ENCODE data around the gene FBXW10B.
"Not testable (repeated sequence)": the region's sequence is repeated elsewhere in the genome, so short reads cannot be mapped to it uniquely, and the experiment has no call there.

FBXW10B gene, protein sequence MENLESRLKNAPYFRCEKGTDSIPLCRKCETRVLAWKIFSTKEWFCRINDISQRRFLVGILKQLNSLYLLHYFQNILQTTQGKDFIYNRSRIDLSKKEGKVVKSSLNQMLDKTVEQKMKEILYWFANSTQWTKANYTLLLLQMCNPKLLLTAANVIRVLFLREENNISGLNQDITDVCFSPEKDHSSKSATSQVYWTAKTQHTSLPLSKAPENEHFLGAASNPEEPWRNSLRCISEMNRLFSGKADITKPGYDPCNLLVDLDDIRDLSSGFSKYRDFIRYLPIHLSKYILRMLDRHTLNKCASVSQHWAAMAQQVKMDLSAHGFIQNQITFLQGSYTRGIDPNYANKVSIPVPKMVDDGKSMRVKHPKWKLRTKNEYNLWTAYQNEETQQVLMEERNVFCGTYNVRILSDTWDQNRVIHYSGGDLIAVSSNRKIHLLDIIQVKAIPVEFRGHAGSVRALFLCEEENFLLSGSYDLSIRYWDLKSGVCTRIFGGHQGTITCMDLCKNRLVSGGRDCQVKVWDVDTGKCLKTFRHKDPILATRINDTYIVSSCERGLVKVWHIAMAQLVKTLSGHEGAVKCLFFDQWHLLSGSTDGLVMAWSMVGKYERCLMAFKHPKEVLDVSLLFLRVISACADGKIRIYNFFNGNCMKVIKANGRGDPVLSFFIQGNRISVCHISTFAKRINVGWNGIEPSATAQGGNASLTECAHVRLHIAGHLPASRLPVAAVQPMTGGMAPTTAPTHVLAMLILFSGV

DNA sequence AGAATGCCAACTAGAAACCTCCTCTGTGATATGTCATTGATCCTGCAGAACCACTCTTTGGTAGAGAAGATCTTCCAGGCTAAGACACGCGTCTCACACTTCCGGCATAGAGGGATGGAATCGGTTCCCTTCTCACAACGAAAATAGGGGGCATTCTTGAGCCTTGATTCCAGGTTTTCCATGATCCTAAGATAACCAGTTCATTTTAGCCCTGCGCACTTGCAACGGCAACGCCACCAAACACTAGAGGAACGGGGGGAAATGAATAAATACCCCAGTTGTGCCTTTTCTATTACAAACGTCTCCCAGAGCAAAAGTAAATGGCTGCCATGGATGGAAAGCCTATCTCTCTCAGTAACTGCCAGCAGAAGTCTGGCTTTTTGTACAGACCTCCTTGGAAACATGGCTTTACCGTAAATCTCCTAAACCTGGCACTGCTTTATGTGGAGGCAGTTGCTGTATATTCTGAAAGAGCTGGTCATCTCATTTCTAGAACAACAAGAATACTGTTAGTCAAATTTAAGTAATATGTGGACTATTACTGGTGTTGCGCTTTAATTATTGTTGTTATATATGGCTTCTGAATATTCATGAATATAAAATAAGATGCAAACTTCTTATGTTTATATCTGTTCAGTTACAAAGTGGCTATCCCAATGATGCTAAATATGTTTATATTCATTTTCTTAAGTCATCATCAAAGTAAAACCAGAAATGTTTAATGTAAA is at the start of gene FBXW10B:
FBXW10B (minus strand) TSS at position 374 of the 728 bp plus-strand sequence; CDS start at position 182, 192 bp downstream.
- peak; percentile 30 for DNase-seq

DNA sequence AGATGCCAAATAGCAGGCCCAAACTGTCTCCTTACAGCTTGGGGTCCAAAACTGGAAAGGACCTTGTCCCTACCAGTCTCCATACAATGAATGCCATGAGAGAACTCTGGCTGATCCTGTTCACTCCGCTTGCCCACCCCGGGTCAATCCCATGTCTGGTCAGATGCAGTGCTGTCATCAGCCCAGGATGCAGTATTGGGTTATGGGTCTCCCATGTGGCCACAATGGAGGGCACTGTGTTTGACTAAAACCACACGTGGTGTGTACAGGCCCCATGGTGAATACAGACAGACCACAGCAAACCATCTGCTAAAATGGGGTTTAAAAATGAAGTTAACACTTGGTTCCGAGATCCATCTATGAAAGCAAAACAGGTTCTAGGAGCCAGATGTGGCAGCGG is 44.2 kb upstream of the FBXW10B start:
- DNase-seq: no peak

GRCh38 chr17:15663176-15663575 is 43.7 kb upstream of the FBXW10B start:
- DNase-seq: no peak

DNA sequence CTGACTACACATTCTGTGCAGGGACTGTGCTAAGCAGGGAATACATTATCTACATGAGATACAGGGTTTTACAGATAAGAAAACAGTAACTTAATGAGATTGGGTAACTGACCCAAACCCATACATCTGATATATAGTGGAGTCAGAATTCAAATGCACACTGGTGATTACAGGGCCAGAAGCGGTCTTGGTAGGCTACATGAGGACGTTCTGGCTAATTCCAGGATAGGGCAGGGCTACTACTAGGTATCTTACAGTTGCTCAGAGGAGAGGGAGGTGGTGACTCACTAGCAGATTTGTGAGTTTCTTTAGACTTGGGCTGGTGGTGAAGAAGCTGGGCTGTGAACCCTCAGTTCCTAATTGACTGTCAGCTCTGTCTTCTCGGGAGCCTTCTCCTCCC is 43.2 kb upstream of the FBXW10B start:
- no peak for DNase-seq

DNA sequence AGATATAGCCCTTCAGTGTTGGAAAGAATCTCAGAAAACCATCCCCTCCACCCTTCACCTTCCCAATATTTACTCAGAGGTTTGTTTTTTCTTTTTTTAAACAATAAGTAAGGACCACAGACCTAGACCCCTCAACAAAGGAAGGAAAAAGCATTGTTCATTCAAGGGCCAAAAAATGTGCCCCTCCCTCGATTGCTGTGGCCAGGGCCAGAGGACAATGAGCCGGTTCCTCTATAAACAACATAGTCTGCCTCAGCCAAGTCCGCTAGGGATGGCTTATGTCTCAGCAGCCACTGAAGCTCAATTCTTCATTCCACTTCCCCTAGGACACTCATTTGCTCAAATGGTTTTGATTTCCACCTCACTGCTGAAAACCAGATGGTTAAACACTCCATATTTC is 40.6 kb upstream of the FBXW10B start:
- no peak for DNase-seq

DNA sequence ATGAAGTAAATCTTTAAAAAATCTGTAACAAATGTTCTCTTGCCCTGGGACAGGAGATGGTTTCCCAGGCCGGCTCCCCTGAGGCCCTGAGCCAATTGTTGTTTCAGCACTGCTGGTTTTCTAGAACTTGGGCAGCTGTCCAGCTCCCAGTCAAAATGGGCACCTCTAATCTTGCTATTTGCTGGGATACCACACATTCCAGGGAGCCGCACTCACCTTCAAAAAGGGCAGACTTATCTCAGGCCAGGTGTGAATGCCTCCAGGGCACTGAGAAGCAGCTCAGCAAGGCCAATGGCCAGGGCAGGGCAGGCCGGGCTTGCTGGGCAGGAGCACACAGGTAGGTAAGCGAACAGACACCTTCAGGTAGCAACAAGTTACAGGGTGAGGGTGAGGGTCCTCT is 40.2 kb upstream of the FBXW10B start:
- no peak for DNase-seq

GRCh38 chr17:15659236-15659635 is 39.7 kb upstream of the FBXW10B start:
- no peak for DNase-seq

DNA sequence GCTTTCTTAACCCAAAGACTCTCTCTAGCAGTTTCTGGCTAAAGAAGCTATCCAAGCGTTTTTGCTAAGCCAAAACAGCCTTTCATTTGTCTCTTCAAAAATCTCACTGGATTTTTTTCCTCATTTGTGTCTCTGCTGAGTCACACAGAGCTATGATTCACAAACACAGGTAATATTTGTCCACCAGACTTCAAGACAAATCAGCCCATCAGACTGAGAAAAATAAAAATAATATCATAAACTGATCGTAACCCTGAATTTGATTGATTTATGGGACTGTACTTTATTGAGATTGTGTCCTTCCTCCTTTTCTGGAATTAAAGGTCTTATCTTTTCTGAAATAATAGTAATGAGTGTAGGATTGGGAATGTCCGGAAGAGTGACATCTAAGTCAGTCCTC is 38.8 kb upstream of the FBXW10B start:
- no peak for DNase-seq

GRCh38 chr17:15657868-15658267 is 38.4 kb upstream of the FBXW10B start:
- no peak for DNase-seq

GRCh38 chr17:15654886-15655561 is 35.5 kb upstream of the FBXW10B start:
- no peak for DNase-seq

DNA sequence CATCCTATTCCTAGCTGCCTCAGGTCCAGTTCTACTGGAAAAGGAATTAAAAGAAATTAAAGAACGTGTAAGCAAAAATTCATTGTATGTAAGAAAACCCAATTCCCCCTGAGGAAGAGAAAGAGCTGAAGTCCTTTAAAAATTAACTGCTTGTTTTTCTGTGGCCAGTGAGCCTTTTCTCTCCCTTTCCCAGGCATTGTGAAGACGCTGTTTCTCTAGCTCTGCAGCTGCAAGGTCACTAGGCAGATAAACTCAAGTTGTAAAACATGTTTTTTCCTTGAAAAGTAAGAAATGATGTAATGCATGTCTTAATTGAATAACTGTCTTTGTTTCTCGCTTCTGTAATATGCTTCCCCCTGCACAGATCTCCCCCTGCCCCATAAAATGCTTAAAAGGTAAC is 34.9 kb upstream of the FBXW10B start:
- not testable (repeated sequence) for DNase-seq

- DNase-seq: no peak
These were observed 33.5 kb upstream of the FBXW10B start for GRCh38 chr17:15652960-15653359.

- peak; percentile 70 for DNase-seq
These were observed 32.1 kb upstream of the FBXW10B start for GRCh38 chr17:15651583-15652110.

DNA sequence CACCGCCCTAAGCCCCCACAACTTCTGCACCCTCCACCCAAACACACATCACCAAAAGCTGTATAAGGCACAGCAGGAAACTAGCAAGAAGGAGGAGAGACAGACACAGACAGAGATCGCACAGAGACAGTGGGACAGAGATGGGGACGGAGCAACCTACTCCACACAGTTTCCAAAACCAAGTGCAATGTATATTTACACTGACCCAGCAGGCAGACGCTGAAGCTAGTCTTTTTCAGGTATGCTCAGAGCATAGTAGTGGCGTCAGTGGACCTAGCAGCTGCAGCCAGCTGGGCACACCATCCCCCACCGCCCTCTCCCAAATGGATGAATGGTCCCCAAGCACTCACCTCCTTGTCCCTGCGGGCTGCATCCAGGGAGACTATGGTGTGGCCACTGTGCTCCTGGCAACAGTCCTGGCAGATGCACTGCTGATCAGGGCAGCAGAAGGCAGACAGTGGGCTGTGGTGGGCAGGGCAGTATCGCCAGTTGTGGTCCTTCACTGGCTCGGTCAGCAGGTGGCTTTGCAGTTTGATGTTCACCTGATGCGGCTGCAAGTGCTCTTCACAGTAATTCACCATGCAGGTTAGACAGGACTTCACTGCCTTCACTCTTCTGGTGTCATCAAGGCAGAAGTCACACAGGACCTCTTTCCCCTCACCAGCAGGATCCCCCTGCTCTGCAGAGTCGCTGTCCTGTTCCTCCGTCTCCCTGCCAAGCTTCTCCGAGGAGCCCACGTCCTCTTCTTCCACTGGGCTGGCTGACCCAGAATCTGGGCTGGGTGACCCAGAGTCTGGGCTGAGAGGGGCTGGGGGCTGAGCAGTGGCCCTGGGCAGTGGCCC is 31.5 kb upstream of the FBXW10B start:
- no peak for DNase-seq

DNA sequence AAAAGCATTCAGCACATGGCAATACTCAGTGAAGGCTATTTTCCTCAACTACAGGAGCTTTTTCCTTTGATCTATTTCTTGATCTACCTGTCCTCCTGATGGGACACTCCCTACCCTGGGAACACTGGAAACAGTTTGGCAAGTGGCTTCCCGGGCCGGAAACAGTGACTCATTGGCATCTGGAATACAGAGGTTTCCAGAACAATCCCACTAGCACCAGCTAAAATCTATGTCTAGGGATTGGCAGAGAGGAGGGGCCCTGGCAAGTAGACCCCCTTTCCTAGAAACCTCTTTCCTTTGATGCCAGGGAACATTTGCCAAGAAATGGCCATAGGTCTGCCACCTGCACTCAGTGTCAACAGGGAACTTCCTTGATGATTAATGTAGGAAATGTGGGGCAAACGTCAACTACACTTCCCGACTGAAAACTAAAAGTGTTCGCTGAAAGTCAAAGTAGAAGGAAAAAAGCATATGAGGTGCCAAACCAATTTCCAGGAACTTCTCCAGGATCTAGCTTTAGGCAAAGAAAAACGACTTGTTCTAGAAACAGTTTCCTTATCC is 30.4 kb upstream of the FBXW10B start:
- DNase-seq: no peak

DNA sequence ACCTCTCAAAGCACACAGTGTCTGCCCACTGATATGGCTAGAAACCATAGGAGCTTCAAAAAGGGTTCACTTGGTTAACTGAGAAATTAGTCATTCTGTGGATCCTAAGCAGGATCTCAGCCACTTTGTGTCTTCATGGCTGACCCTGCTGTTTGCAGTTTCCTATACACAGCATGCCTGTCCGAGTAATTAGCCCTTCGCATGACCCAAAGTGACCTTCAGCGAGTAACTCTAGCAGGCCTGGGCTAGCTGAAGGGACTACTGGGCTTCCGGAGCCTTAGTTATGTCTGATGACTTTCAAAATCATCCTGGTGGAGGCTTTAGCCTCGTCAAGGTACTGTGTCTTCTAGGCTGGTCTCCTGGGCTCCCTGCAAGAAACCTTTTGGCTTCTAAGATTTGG is 28.9 kb upstream of the FBXW10B start:
- DNase-seq: no peak

GRCh38 chr17:15645942-15646312 is 26.4 kb upstream of the FBXW10B start:
- not testable (repeated sequence) for DNase-seq

DNA sequence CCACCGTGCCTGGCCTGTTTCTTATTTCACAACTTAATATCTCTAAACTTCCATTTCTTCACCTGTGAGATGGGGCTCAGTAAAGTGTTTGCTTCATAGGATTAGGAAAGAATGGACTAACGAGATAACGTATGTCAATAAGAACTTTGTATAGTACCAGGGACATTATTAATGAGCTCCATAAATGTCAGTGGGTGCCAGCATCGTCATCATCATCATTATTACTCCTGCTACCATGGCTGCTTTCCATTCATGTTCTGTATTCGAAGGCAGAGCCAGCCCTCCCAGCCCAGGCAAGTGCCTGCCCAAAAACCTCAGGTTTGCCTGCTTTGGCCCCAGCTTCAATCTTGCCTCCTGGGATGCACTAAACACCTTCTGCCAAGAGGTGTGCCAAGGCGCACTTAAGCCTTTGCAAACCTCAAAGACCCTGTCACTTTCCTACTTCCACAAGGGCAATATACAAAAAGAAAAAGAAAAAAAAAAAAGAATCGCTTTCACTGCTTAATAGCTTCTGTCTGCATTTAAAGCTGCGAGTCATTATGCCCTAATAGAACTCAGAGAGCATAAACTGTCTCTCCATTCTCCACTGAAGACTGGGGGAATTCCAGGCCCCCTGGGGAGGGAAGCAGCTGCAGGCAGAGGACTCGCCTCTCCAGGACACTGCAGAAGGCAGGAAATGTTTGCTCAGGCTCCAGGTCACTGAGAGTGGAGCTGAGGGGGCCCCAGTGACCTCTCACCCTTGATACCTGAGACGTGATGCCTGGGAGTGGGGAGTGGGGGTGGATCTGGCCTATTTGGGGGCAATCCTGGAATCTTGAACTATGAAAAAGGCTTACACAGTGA is 25.8 kb upstream of the FBXW10B start:
- DNase-seq: not testable (repeated sequence)

DNA sequence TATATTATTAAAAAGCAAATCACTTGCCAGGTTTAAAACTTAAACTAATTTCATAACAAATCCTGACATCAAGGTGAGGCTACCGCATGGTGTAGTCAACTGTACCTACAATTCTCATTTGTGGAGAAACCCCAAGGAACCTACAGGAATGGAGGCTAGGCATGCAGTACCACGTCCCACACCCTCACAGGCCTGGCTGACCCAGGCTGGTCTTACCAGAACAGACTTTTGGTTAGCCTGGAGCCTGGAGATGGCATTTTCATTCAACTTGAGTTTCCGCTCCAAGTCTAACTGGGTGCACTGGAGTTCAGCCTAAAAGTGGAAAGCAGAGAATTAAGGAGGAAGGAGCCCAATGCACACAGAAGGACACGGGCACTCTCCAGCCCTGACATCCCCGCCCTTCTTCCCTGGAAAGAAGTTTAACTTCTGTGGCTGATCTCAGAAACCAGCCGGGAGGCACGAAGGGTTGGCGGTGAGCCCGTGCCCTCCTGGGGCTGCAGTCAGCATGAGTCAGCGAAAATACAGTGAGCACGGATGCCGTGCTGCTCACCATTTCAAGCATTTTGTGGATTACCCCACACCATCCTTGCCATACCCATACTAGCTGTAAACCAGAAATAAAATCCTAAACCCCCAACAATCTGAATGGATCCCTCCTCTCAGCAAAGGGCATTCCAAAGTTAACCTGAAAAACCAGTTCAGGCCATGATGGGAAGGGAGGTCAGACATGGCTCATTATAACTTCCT is 23.2 kb upstream of the FBXW10B start:
- not testable (repeated sequence) for DNase-seq

- DNase-seq: not testable (repeated sequence)
These were observed 22.5 kb upstream of the FBXW10B start for GRCh38 chr17:15642014-15642413.
